ENCODE results near the gene GABRD.

- TF ChIP-seq ZBTB21 (CRISPR knock-in tag; IDR thresholded peaks at IDR 0.05) = no peak
- no peak for TF ChIP-seq ZFP82 (CRISPR knock-in tag; IDR thresholded peaks at IDR 0.05; ENCODE audit: borderline replicate concordance)
- no peak for TF ChIP-seq DMTF1 (CRISPR knock-in tag; IDR thresholded peaks at IDR 0.05)
- no peak for TF ChIP-seq POLR2A (IDR thresholded peaks at IDR 0.05; ENCODE audit: insufficient read depth in 1 of 2, low read depth in 2 of 2, low read length in 2 of 2)
These were observed 46.0 kb upstream of the GABRD start for GRCh38 chr1:1972976-1973715.

All from HepG2 (cell line).